Umbilical cord (tissue), 2 donors: ENCODE measurements around the gene SCYGR2. TPM values are rescaled to one million over a fixed set of nuclear protein-coding genes. Genes with fewer than 3 reads are reported as not detected.

Experiments
- DNase-seq: peaks from one replicate; pipeline ENCODE4 v3.0.0-alpha.2; 2015; ENCODE audit warnings: low spot score
- total RNA-seq: library from RNA; depleted of rRNA; stranded (reverse); fragments of >200 nt; gene quantifications from one replicate; pipeline ENCODE4 v1.2.3, GENCODE V29; 2014; ENCODE audit warnings: low replicate concordance; ENCODE audit not compliant: insufficient read depth

Gene SCYGR2
- total RNA-seq, 1 donor from 2014 or later: not detected

DNA sequence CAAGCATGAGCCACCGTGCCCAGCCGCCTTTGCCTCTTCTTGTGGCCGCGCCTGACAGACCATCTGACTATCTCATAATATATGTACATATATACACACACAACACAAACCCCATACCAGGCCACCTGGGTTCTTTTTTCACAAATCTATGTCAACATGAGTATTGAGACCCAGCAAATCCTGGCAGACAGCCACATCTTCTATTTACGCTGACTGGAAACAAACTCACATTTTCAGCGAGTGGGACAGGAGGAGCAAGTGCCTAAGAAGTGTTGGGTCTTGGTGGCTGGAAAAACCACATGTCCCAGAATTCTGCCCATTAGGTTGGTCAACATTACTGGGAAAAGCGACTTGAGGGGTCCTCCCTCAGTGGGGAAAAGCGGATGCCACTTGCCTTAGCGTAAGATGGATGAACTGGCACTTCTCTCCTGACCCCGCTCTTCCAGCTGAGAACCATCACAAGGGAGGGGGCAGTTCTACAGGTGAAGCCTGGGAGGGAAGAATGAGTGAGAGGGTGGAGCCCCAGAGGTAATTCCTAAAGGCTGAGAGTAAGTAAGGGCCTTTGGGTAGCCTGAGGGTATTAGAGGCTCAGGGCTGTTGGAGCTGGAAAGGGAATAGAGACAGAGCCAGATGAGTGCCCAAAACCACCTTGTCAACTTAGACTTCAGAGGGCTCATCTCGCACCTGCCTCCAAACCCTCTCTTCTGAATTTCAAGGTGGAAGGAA, 14.0 kb downstream of the SCYGR2 start:
- no peak for DNase-seq

GRCh38 chr2:227613272-227613660, 14.6 kb downstream of the SCYGR2 start:
- DNase-seq: no peak

DNA sequence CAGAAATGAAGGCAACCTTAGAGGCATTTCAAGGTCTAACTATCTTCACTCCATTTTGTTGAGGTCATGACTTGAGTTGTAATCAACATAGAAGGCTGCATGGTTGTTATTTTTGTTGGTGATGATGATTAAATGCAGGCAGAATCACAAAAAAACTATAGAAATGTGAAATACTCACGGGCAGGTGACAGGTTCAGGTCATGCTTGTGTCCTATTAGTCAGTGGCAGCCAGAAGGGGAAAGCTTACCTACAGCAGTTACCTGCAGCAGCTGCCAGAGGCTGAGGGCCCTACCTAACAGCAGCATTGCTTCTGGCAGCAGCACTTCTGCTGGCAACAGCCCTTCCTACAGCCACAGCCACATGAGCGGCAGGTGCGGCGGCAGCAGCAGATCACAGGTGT, 15.6 kb downstream of the SCYGR2 start:
- no peak for DNase-seq

GRCh38 chr2:227614740-227615139, 16.0 kb downstream of the SCYGR2 start, which contains the start of gene SCYGR3:
SCYGR3 (minus strand) TSS chr2:227614840; CDS start chr2:227614840, 0 bp downstream.
- no peak for DNase-seq

- DNase-seq: no peak
Observed at GRCh38 chr2:227615181-227615580, 16.5 kb downstream of the SCYGR2 start.

DNA sequence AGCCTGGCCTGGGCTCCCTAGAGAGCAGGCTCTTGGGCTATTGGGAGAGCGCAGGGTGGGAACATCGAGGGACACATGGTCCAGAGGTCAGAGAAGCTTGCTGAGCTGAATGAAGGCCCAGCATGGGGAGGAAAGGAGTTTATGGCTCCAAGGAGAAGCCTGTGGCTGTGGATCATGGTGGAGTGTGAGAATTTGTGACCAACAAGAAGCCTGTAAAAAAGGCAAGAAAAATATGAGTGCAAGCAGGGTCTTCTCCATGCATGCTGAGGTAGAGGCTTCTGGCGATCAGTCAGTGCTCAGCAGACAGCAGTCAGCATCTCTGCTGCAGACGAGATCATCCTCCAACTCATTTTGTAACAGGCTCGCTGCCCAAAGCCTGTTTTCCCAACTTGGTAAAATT, 17.2 kb downstream of the SCYGR2 start:
- peak; percentile 34 for DNase-seq

DNA sequence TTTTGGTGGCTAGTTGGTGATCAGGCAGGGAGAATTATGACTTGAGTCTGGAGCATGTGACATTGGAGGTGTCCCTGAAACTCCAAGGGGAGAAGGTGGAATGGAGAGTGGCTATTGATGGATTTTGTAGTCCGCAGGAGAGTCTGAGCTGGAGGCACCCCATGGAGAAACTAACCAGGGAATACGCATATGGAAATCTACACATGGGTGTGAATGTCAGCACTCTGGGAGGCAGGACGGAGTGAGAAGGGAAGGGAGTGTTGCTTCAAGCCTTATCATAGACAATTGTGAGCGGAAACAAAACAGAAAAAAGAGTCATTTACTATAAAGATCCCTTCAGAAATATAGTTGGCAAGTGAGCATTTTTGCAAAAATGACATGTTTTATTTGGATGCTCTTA, 17.9 kb downstream of the SCYGR2 start:
- no peak for DNase-seq

DNA sequence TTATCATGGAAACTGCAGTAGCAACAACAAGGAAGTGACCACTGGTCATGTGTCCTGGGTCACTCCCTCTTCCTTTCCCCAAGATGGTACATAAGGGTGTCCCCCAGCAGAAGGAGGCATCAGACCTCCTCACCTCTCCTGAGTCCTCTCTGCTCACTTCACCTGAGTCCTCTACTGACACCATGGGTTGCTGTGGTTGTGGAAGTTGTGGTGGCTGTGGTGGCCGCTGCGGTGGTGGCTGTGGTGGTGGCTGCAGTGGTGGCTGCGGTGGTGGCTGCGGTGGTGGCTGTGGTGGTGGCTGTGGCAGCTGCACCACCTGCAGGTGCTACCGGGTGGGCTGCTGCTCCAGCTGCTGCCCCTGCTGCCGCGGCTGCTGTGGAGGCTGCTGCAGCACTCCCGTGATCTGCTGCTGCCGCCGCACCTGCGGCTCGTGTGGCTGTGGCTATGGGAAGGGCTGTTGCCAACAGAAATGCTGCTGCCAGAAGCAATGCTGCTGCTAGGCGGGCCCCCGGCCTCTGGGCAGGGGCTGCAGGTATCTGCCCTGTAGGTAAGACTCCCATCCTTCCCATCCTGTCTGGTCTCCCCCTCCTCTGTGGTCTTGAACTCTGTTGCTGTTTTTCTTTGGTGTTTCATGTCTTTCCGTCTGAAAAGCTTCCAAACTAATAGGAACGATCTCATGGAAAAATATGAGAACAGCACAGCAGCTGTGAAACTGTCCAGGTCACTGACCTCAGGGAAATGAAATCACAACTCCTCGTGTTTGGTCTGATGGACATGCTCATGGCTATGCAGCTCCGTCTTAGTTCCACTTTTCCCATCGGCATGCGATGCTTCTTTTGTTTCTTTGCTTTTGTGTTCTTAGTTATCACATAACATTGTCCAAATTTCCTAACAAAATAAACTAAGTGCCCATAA, 18.9 kb downstream of the SCYGR2 start, which contains the start of gene SCYGR4:
Gene SCYGR4 (plus strand): TSS at position 183 of the 915 bp plus-strand sequence. CDS start 0 bp downstream, at position 183.
- DNase-seq: no peak

DNA sequence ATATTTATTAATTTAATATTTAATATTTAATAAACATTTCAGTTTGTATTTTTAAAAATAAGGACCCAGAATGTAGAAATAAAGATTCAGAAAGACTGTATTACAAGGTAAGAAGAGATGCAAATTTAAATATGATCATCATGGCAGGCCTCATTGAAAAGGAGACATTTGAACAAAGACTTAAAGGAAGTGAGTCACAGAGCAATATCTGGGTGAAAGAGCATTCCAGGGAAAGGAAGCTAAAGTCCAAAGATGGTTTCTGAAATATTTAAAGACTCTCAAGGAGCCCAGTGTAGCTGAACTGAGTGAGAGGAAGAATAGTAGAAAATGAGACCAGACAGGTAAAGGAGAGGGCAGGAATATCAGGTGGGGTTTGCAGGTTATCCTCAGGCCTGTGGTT, 24.5 kb downstream of the SCYGR2 start:
- DNase-seq: peak; percentile 17

DNA sequence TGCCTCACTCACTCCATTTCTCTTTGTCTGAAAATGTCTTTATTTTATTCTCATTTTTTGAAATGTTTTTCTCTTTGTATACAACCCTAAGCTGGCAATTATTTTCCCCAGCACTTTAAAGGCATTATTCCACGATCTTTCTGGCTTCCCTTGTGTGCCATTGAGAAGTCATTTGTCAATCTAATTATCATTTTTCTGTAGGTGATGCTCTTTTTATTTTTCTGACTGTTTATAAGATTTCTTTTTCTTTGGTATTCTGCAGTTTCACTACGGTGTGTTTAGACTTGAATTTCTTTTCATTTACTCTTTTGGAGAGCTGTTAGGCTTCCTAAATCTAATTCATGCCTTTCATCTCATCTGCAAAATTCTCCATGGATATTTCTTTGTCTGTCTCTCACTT, 26.7 kb downstream of the SCYGR2 start:
- DNase-seq: no peak

DNA sequence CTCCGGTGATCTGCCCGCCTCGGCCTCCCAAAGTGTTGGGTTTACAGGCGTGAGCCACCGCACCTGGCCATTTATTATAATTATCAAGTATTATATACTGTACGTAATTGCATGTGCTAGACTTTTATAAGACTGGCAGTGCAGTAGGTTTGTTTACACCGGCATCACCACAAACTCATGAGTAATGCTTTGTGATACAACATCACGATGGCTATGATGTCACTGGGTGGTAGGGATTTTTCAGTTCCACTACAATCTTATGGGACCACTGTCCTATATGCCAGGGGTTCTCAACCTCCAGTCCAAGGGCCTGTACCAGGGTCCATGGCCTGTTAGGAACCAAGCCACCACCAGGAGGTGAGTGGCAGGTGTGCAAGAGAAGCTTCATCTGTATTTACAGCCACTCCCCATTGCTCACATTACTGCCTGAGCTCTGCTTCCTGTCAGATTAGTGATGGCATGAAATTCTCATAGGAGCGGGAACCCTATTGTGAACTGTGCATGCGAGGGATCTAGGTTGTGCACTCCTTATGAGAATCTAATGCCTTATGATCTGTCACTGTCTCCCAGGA, 28.0 kb downstream of the SCYGR2 start:
- no peak for DNase-seq

- no peak for DNase-seq
Observed at GRCh38 chr2:227627769-227628168, 29.1 kb downstream of the SCYGR2 start.

- peak; percentile 78 for DNase-seq
Observed at GRCh38 chr2:227629435-227629834, 30.7 kb downstream of the SCYGR2 start.

GRCh38 chr2:227630322-227630721, 31.6 kb downstream of the SCYGR2 start:
- DNase-seq: peak; percentile 78

GRCh38 chr2:227632827-227633226, 34.1 kb downstream of the SCYGR2 start:
- no peak for DNase-seq

DNA sequence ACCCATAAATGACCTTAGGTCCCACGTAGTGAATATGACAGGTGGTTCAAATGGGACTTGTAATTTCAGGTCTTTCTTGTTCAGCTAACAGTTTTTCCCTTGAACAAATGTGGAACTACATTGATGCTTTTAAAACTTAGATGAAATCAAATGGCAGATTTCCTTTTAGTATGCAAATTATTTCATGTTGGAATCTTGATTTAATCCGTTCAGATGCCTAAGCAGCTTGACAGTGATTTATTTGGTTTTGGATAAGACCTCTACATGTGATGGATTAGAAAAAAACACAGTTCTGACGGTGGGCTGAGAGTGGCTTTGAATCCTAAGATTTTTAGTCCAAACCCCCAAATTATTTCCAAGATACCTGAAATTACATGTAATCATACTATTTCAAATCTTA, 35.5 kb downstream of the SCYGR2 start:
- no peak for DNase-seq

GRCh38 chr2:227642656-227643055, 44.0 kb downstream of the SCYGR2 start:
- peak; percentile 94 for DNase-seq

- DNase-seq: no peak
Observed at GRCh38 chr2:227643990-227644551, 45.4 kb downstream of the SCYGR2 start.
